Measurements from ENCODE around the gene ST6GALNAC5.

ST6GALNAC5 gene

GRCh38 chr1:77048615-77049005 is 181.3 kb downstream of the ST6GALNAC5 start:
- Histone ChIP-seq H3K9me3 (ENCODE audit: control insufficient read depth in 1 of 2, low read length in 2 of 2) (no peaks in the 10 kb centered on the region), H3K4me1 (ENCODE audit: control insufficient read depth in 1 of 2, insufficient read depth in 2 of 2, low read length in 2 of 2) (peaks cover 0 to 14% of the 10 kb centered on the region in 2 donors), H3K27me3 (ENCODE audit: low read depth, low read length) (no peaks in the 10 kb centered on the region), H3K4me3 (ENCODE audit: low read depth in 1 of 2, low read length in 2 of 2) (no peak overlapping the region), H3K36me3 (ENCODE audit: control insufficient read depth in 1 of 2, insufficient read depth in 2 of 2, low read length in 2 of 2) (no peaks in the 10 kb centered on the region), H3K27ac (ENCODE audit: low read length) (no peak overlapping the region)

- Histone ChIP-seq H3K4me1 (ENCODE audit: control insufficient read depth in 1 of 2, insufficient read depth in 2 of 2, low read length in 2 of 2) (peaks cover 0 to 14% of the 10 kb centered on the region in 2 donors), H3K9me3 (ENCODE audit: control insufficient read depth in 1 of 2, low read length in 2 of 2) (no peaks in the 10 kb centered on the region), H3K27ac (ENCODE audit: low read length) (no peak overlapping the region), H3K4me3 (ENCODE audit: low read depth in 1 of 2, low read length in 2 of 2) (no peak overlapping the region), H3K27me3 (ENCODE audit: low read depth, low read length) (no peaks in the 10 kb centered on the region), H3K36me3 (ENCODE audit: control insufficient read depth in 1 of 2, insufficient read depth in 2 of 2, low read length in 2 of 2) (no peaks in the 10 kb centered on the region)
Measured at GRCh38 chr1:77051425-77051824, 184.1 kb downstream of the ST6GALNAC5 start.

- H3K4me3 ChIP-seq (ENCODE audit: low read depth in 1 of 2, low read length in 2 of 2): no peak overlapping the region
- no peaks in the 10 kb centered on the region for H3K36me3 ChIP-seq (ENCODE audit: control insufficient read depth in 1 of 2, insufficient read depth in 2 of 2, low read length in 2 of 2)
- peaks cover 0 to 2% of the 10 kb centered on the region in 2 donors for H3K4me1 ChIP-seq (ENCODE audit: control insufficient read depth in 1 of 2, insufficient read depth in 2 of 2, low read length in 2 of 2)
- no peaks in the 10 kb centered on the region for H3K27me3 ChIP-seq (ENCODE audit: low read depth, low read length)
- H3K27ac ChIP-seq (ENCODE audit: low read length): no peak overlapping the region
- no peaks in the 10 kb centered on the region for H3K9me3 ChIP-seq (ENCODE audit: control insufficient read depth in 1 of 2, low read length in 2 of 2)
Measured at GRCh38 chr1:77056525-77056924, 189.2 kb downstream of the ST6GALNAC5 start.

GRCh38 chr1:77057994-77058585 is 190.8 kb downstream of the ST6GALNAC5 start:
- Histone ChIP-seq H3K9me3 (ENCODE audit: control insufficient read depth in 1 of 2, low read length in 2 of 2) (no peaks in the 10 kb centered on the region), H3K4me3 (ENCODE audit: low read depth in 1 of 2, low read length in 2 of 2) (no peak overlapping the region), H3K4me1 (ENCODE audit: control insufficient read depth in 1 of 2, insufficient read depth in 2 of 2, low read length in 2 of 2) (no peaks in the 10 kb centered on the region), H3K27me3 (ENCODE audit: low read depth, low read length) (no peaks in the 10 kb centered on the region), H3K27ac (ENCODE audit: low read length) (no peak overlapping the region), H3K36me3 (ENCODE audit: control insufficient read depth in 1 of 2, insufficient read depth in 2 of 2, low read length in 2 of 2) (no peaks in the 10 kb centered on the region)

GRCh38 chr1:77060000-77060399 is 192.7 kb downstream of the ST6GALNAC5 start:
- no peaks in the 10 kb centered on the region for H3K36me3 ChIP-seq (ENCODE audit: control insufficient read depth in 1 of 2, insufficient read depth in 2 of 2, low read length in 2 of 2)
- H3K27me3 ChIP-seq (ENCODE audit: low read depth, low read length): no peaks in the 10 kb centered on the region

GRCh38 chr1:77061162-77061561 is 193.9 kb downstream of the ST6GALNAC5 start:
- no peaks in the 10 kb centered on the region for H3K4me1 ChIP-seq (ENCODE audit: control insufficient read depth in 1 of 2, insufficient read depth in 2 of 2, low read length in 2 of 2)
- no peaks in the 10 kb centered on the region for H3K9me3 ChIP-seq (ENCODE audit: control insufficient read depth in 1 of 2, low read length in 2 of 2)
- H3K27ac ChIP-seq (ENCODE audit: low read length): no peak overlapping the region
- H3K27me3 ChIP-seq (ENCODE audit: low read depth, low read length): no peaks in the 10 kb centered on the region
- H3K4me3 ChIP-seq (ENCODE audit: low read depth in 1 of 2, low read length in 2 of 2): no peak overlapping the region
- no peaks in the 10 kb centered on the region for H3K36me3 ChIP-seq (ENCODE audit: control insufficient read depth in 1 of 2, insufficient read depth in 2 of 2, low read length in 2 of 2)

More at GRCh38 chr1:77060000-77060399, 192.7 kb downstream of the ST6GALNAC5 start:
- Histone ChIP-seq H3K4me3 (ENCODE audit: low read depth in 1 of 2, low read length in 2 of 2) (no peak overlapping the region), H3K27ac (ENCODE audit: low read length) (no peak overlapping the region), H3K9me3 (ENCODE audit: control insufficient read depth in 1 of 2, low read length in 2 of 2) (no peaks in the 10 kb centered on the region), H3K4me1 (ENCODE audit: control insufficient read depth in 1 of 2, insufficient read depth in 2 of 2, low read length in 2 of 2) (no peaks in the 10 kb centered on the region)

GRCh38 chr1:77063118-77063517 is 195.8 kb downstream of the ST6GALNAC5 start:
- no peaks in the 10 kb centered on the region for H3K36me3 ChIP-seq (ENCODE audit: control insufficient read depth in 1 of 2, insufficient read depth in 2 of 2, low read length in 2 of 2)
- H3K9me3 ChIP-seq (ENCODE audit: control insufficient read depth in 1 of 2, low read length in 2 of 2): no peaks in the 10 kb centered on the region
- no peaks in the 10 kb centered on the region for H3K4me1 ChIP-seq (ENCODE audit: control insufficient read depth in 1 of 2, insufficient read depth in 2 of 2, low read length in 2 of 2)
- H3K27ac ChIP-seq (ENCODE audit: low read length): no peak overlapping the region
- H3K4me3 ChIP-seq (ENCODE audit: low read depth in 1 of 2, low read length in 2 of 2): no peak overlapping the region
- H3K27me3 ChIP-seq (ENCODE audit: low read depth, low read length): no peaks in the 10 kb centered on the region

- no peaks in the 10 kb centered on the region for H3K27me3 ChIP-seq (ENCODE audit: low read depth, low read length)
- no peak overlapping the region for H3K27ac ChIP-seq (ENCODE audit: low read length)
- H3K4me1 ChIP-seq (ENCODE audit: control insufficient read depth in 1 of 2, insufficient read depth in 2 of 2, low read length in 2 of 2): no peaks in the 10 kb centered on the region
- no peaks in the 10 kb centered on the region for H3K9me3 ChIP-seq (ENCODE audit: control insufficient read depth in 1 of 2, low read length in 2 of 2)
- H3K4me3 ChIP-seq (ENCODE audit: low read depth in 1 of 2, low read length in 2 of 2): no peak overlapping the region
- H3K36me3 ChIP-seq (ENCODE audit: control insufficient read depth in 1 of 2, insufficient read depth in 2 of 2, low read length in 2 of 2): no peaks in the 10 kb centered on the region
Measured at GRCh38 chr1:77064246-77064645, 197.0 kb downstream of the ST6GALNAC5 start.

- no peak overlapping the region for H3K27ac ChIP-seq (ENCODE audit: low read length)
- no peaks in the 10 kb centered on the region for H3K9me3 ChIP-seq (ENCODE audit: control insufficient read depth in 1 of 2, low read length in 2 of 2)
- no peaks in the 10 kb centered on the region for H3K36me3 ChIP-seq (ENCODE audit: control insufficient read depth in 1 of 2, insufficient read depth in 2 of 2, low read length in 2 of 2)
- H3K27me3 ChIP-seq (ENCODE audit: low read depth, low read length): no peaks in the 10 kb centered on the region
- H3K4me1 ChIP-seq (ENCODE audit: control insufficient read depth in 1 of 2, insufficient read depth in 2 of 2, low read length in 2 of 2): no peaks in the 10 kb centered on the region
- H3K4me3 ChIP-seq (ENCODE audit: low read depth in 1 of 2, low read length in 2 of 2): no peak overlapping the region
Measured at GRCh38 chr1:77065693-77066342, 198.5 kb downstream of the ST6GALNAC5 start.

GRCh38 chr1:77068013-77068412 is 200.7 kb downstream of the ST6GALNAC5 start:
- H3K4me3 ChIP-seq (ENCODE audit: low read depth in 1 of 2, low read length in 2 of 2): no peak overlapping the region
- no peaks in the 10 kb centered on the region for H3K4me1 ChIP-seq (ENCODE audit: control insufficient read depth in 1 of 2, insufficient read depth in 2 of 2, low read length in 2 of 2)
- H3K27ac ChIP-seq (ENCODE audit: low read length): no peak overlapping the region
- no peaks in the 10 kb centered on the region for H3K9me3 ChIP-seq (ENCODE audit: control insufficient read depth in 1 of 2, low read length in 2 of 2)
- no peaks in the 10 kb centered on the region for H3K27me3 ChIP-seq (ENCODE audit: low read depth, low read length)
- H3K36me3 ChIP-seq (ENCODE audit: control insufficient read depth in 1 of 2, insufficient read depth in 2 of 2, low read length in 2 of 2): no peaks in the 10 kb centered on the region

GRCh38 chr1:77076759-77077158 is 209.5 kb downstream of the ST6GALNAC5 start:
- no peak overlapping the region for H3K4me3 ChIP-seq (ENCODE audit: low read depth in 1 of 2, low read length in 2 of 2)
- no peak overlapping the region for H3K27ac ChIP-seq (ENCODE audit: low read length)
- no peaks in the 10 kb centered on the region for H3K36me3 ChIP-seq (ENCODE audit: control insufficient read depth in 1 of 2, insufficient read depth in 2 of 2, low read length in 2 of 2)
- H3K4me1 ChIP-seq (ENCODE audit: control insufficient read depth in 1 of 2, insufficient read depth in 2 of 2, low read length in 2 of 2): no peaks in the 10 kb centered on the region
- H3K27me3 ChIP-seq (ENCODE audit: low read depth, low read length): no peaks in the 10 kb centered on the region
- H3K9me3 ChIP-seq (ENCODE audit: control insufficient read depth in 1 of 2, low read length in 2 of 2): no peaks in the 10 kb centered on the region

- no peak overlapping the region for H3K27ac ChIP-seq (ENCODE audit: low read length)
- H3K4me1 ChIP-seq (ENCODE audit: control insufficient read depth in 1 of 2, insufficient read depth in 2 of 2, low read length in 2 of 2): no peaks in the 10 kb centered on the region
- H3K9me3 ChIP-seq (ENCODE audit: control insufficient read depth in 1 of 2, low read length in 2 of 2): no peaks in the 10 kb centered on the region
- no peak overlapping the region for H3K4me3 ChIP-seq (ENCODE audit: low read depth in 1 of 2, low read length in 2 of 2)
- H3K27me3 ChIP-seq (ENCODE audit: low read depth, low read length): no peaks in the 10 kb centered on the region
- H3K36me3 ChIP-seq (ENCODE audit: control insufficient read depth in 1 of 2, insufficient read depth in 2 of 2, low read length in 2 of 2): peaks cover 0 to 3% of the 10 kb centered on the region in 2 donors
Measured at GRCh38 chr1:77081834-77082233, 214.6 kb downstream of the ST6GALNAC5 start.

All from muscle layer of duodenum (tissue), 2 donors.